GM12878 (cell line): ENCODE results near the gene ZSWIM6. TPM values are rescaled to one million over a fixed set of nuclear protein-coding genes. Genes with fewer than 3 reads are reported as not detected.

Experiments
- ATAC-seq: fragments of 200-7000 bp; cut with Tn5 transposase; 3 replicates; pipeline ENCODE4 v1.9.1; 2020; ENCODE audit warnings: mild to moderate bottlenecking, moderate library complexity
- BruUV-seq: library from RNA; stranded (reverse); fragments of 400-500 nt; replicated peaks from 2 replicates; lab custom pipeline; 2021; lab: Mats Ljungman, UMichigan
- CTCF ChIA-PET: fragments of 300-600 bp; sonication (Branson Sonifier 250); formaldehyde crosslinking; extraction: SDS; loops from one replicate; lab custom pipeline; 2021; ENCODE audit warnings: inconsistent platforms; lab: Yijun Ruan, JAX
- POLR2A ChIA-PET: fragments of 350-600 bp; formaldehyde crosslinking; extraction: SDS; loops from one replicate; lab custom pipeline; 2021; ENCODE audit warnings: inconsistent platforms; lab: Charles Lee
- RAD21 ChIA-PET: fragments of 300-600 bp; sonication (Branson Sonifier 250); formaldehyde crosslinking; loops from one replicate; lab custom pipeline; 2023; ENCODE audit warnings: antibody characterized with exemption; ENCODE audit not compliant: unreplicated experiment; lab: Charles Lee
- SMC1A ChIA-PET: fragments of 300-600 bp; sonication (Branson Sonifier 250); formaldehyde crosslinking; loops from one replicate; lab custom pipeline; 2023; ENCODE audit not compliant: unreplicated experiment, uncharacterized antibody; lab: Charles Lee
- DNase-seq: peaks from one replicate; pipeline ENCODE4 v3.0.0-alpha.2; 2011; ENCODE audit warnings: low read depth, low spot score
- FAIRE-seq: peaks from 3 replicates; lab custom pipeline; 2011; peaks lifted over from hg19 to GRCh38; lab: Jason Lieb, UNC
- H2AFZ ChIP-seq: 2 replicates; pipeline ENCODE4 v1.6.0; 2011; ENCODE audit warnings: low read depth, low read length, control low read depth; ENCODE audit not compliant: control insufficient read depth
- H3K27ac ChIP-seq: 2 replicates; pipeline ENCODE4 v1.5.1; 2011; ENCODE audit warnings: control low read depth; ENCODE audit not compliant: control insufficient read depth, insufficient read depth
- H3K27me3 ChIP-seq, 2 experiments: replicated peaks in 1 of 2; 2 replicates each; pipeline versions ENCODE4 v1.6.0 to v1.6.1; 2011; ENCODE audit warnings: low read length in 1 of 2; ENCODE audit not compliant: control insufficient read depth in 2 of 2, insufficient read depth in 2 of 2
- H3K36me3 ChIP-seq, 2 experiments: 2 replicates each; pipeline ENCODE4 v1.5.1; 2011; ENCODE audit warnings: low read length in 1 of 2; ENCODE audit not compliant: control insufficient read depth in 2 of 2, insufficient read depth in 2 of 2
- H3K4me1 ChIP-seq: 2 replicates; pipeline ENCODE4 v1.6.1; 2011; ENCODE audit warnings: mild to moderate bottlenecking, low read length, moderate library complexity, mixed read lengths; ENCODE audit not compliant: control insufficient read depth, insufficient read depth
- H3K4me2 ChIP-seq: 2 replicates; pipeline ENCODE4 v1.6.0; 2011; ENCODE audit warnings: control low read depth; ENCODE audit not compliant: control insufficient read depth, insufficient read depth
- H3K4me3 ChIP-seq: fragments of 200-600 bp; sonication (generic); 2 replicates; pipeline ENCODE4 v1.5.1; 2016
- H3K79me2 ChIP-seq: 2 replicates; pipeline ENCODE4 v1.6.0; 2011; ENCODE audit warnings: low read length; ENCODE audit not compliant: control insufficient read depth, insufficient read depth
- H3K9ac ChIP-seq: 2 replicates; pipeline ENCODE4 v1.8.0; 2011; ENCODE audit warnings: low read length, control low read depth, mixed read lengths; ENCODE audit not compliant: control insufficient read depth, insufficient read depth
- H3K9me3 ChIP-seq: replicated peaks from 3 replicates; pipeline ENCODE4 v1.5.1; 2011; ENCODE audit warnings: mild to moderate bottlenecking, low read length; ENCODE audit not compliant: control insufficient read depth, insufficient read depth
- H4K20me1 ChIP-seq: 2 replicates; pipeline ENCODE4 v1.6.0; 2011; ENCODE audit not compliant: control insufficient read depth, insufficient read depth
- CHD4 ChIP-seq: fragments of 200-600 bp; sonication (generic); IDR thresholded peaks from 2 replicates; pipeline ENCODE4 v1.6.1; 2016; ENCODE audit warnings: mild to moderate bottlenecking
- E4F1 ChIP-seq: fragments of 450-650 bp; IDR thresholded peaks from 2 replicates; pipeline ENCODE4 v1.6.1; 2018; ENCODE audit warnings: borderline replicate concordance, mild to moderate bottlenecking; ENCODE audit not compliant: partially characterized antibody
- EZH2 ChIP-seq: IDR thresholded peaks from 2 replicates; pipeline ENCODE4 v1.6.1; 2012; ENCODE audit warnings: low read depth, mild to moderate bottlenecking, control low read depth, inconsistent platforms, low read length, borderline replicate concordance; ENCODE audit not compliant: control insufficient read depth
- FOXK2 ChIP-seq: fragments of 450-650 bp; IDR thresholded peaks from 2 replicates; pipeline ENCODE4 v1.6.1; 2017; ENCODE audit warnings: mild to moderate bottlenecking, moderate library complexity
- IRF4 ChIP-seq: IDR thresholded peaks from 2 replicates; pipeline ENCODE4 v1.6.1; 2011; ENCODE audit warnings: low read depth, low read length
- KAT2A ChIP-seq: conservative IDR thresholded peaks from 2 replicates; pipeline ENCODE4 v1.6.1; 2011; ENCODE audit warnings: low read depth, low read length; ENCODE audit not compliant: control insufficient read depth
- KLF5 ChIP-seq: fragments of 450-650 bp; IDR thresholded peaks from 2 replicates; pipeline ENCODE4 v1.6.1; 2014; ENCODE audit warnings: mild to moderate bottlenecking; ENCODE audit not compliant: partially characterized antibody
- RBBP5 ChIP-seq: fragments of 200-600 bp; sonication (generic); conservative IDR thresholded peaks from 2 replicates; pipeline ENCODE4 v1.6.1; 2016
- SMARCA5 ChIP-seq: fragments of 450-650 bp; IDR thresholded peaks from 2 replicates; pipeline ENCODE4 v1.6.1; 2017; ENCODE audit warnings: mild to moderate bottlenecking
- ZNF24 ChIP-seq: fragments of 450-650 bp; IDR thresholded peaks from 2 replicates; pipeline ENCODE4 v1.6.1; 2017; ENCODE audit warnings: antibody characterized with exemption, mild to moderate bottlenecking
- whole genome bisulfite sequencing: methylation state at CpG from one replicate; pipeline ENCODE4 v1.1.6; 2016; ENCODE audit warnings: low lambda C conversion rate; ENCODE audit not compliant: insufficient replicate concordance, insufficient coverage; ENCODE audit errors: missing lambda C conversion rate; 5-methylcytosine and 5-hydroxymethylcytosine counted together
- in situ Hi-C: fragments of 300-500 bp; cut with MboI; formaldehyde crosslinking; loops from 9 replicates; pipeline ENCODE4 v1.14.3; 2018; ENCODE audit warnings: mixed read lengths
- intact Hi-C: fragments of 100-400 bp; cut with micrococcal nuclease; formaldehyde crosslinking; loops from one replicate; pipeline ENCODE4 v1.14.2; 2022; ENCODE audit not compliant: unreplicated experiment
- polyA plus RNA-seq, 11 experiments: library from polyadenylated mRNA; depleted of rRNA in 4 of 11; unstranded in 6 of 11; stranded (reverse) in 5 of 11; fragments of >200 nt; fragmentation: Nextera tagmentation in 4 of 11; fragmentation: Illumina TruSeq in 1 of 11; extraction: Ambion mirVana in 4 of 11; extraction: Trizol in 1 of 11; gene quantifications; 1 replicate in 1 of 11; 2 replicates in 10 of 11; pipeline versions ENCODE4 v1.2.1 to v1.2.3, GENCODE V29; 2011 to 2016; ENCODE audit warnings: inconsistent platforms in 2 of 11, missing spikeins in 2 of 11, low read depth in 1 of 11
- total RNA-seq, 4 experiments: library from RNA; depleted of rRNA in 3 of 4; stranded (reverse); fragments of >200 nt in 3 of 4; fragmentation: Illumina TruSeq in 1 of 4; extraction: Trizol in 1 of 4; gene quantifications; 2 replicates each; pipeline versions ENCODE4 v1.2.1 to v1.2.3, GENCODE V29; 2013 to 2021
- TF ChIP-seq, protein P1 (sequence below): IDR thresholded peaks from 2 replicates; pipeline ENCODE4 v1.6.1; 2012; ENCODE audit warnings: low read length, inconsistent platforms
- TF ChIP-seq, protein P2 (sequence below): IDR thresholded peaks from 2 replicates; pipeline ENCODE4 v1.6.1; 2011; ENCODE audit warnings: borderline replicate concordance, low read depth, mild to moderate bottlenecking, moderate library complexity, low read length; ENCODE audit not compliant: insufficient read depth, poor library complexity, severe bottlenecking

ZSWIM6 gene
- total and polyA plus RNA-seq, 10 of the 15 experiments (the other 5 are each of a cell fraction or from before 2014, with no cell fraction given), result 0.53 to 6.2 (median 3.4) TPM

DNA sequence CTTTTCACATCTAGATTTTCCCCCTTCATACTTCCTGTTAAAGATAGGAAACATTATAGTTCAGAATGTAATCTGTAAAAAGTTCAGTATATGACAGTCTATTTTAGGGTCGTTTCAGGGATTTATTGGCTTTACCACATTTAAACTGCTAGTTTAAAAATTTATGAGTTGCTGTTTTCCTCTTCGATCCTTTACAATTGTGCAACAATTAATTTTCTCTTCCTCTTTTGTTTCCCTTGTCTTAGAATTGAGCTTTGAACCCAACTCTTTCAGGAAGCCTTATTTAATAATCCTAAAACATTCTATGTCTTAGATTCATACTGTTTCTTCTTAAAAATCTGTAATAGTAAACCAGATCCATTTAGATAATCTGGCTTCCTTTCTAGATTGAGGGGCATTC lies 16.4 kb downstream of the ZSWIM6 start:
- TF ChIP-seq SMARCA5, result no peak
- TF ChIP-seq CHD4, result no peak
- TF ChIP-seq E4F1, result no peak
- TF ChIP-seq KAT2A, result no peak
- TF ChIP-seq, protein P1, sequence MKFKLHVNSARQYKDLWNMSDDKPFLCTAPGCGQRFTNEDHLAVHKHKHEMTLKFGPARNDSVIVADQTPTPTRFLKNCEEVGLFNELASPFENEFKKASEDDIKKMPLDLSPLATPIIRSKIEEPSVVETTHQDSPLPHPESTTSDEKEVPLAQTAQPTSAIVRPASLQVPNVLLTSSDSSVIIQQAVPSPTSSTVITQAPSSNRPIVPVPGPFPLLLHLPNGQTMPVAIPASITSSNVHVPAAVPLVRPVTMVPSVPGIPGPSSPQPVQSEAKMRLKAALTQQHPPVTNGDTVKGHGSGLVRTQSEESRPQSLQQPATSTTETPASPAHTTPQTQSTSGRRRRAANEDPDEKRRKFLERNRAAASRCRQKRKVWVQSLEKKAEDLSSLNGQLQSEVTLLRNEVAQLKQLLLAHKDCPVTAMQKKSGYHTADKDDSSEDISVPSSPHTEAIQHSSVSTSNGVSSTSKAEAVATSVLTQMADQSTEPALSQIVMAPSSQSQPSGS, result no peak
- TF ChIP-seq RBBP5, result no peak
- TF ChIP-seq FOXK2, result no peak
- TF ChIP-seq ZNF24, result no peak
- TF ChIP-seq IRF4, result no peak
- TF ChIP-seq, protein P2, sequence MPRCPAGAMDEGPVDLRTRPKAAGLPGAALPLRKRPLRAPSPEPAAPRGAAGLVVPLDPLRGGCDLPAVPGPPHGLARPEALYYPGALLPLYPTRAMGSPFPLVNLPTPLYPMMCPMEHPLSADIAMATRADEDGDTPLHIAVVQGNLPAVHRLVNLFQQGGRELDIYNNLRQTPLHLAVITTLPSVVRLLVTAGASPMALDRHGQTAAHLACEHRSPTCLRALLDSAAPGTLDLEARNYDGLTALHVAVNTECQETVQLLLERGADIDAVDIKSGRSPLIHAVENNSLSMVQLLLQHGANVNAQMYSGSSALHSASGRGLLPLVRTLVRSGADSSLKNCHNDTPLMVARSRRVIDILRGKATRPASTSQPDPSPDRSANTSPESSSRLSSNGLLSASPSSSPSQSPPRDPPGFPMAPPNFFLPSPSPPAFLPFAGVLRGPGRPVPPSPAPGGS, result no peak
- no peak for TF ChIP-seq KLF5
- no peak for TF ChIP-seq EZH2
- Histone ChIP-seq H4K20me1 (no peaks in the 10 kb centered on the region), H3K27me3 (no peaks in the 10 kb centered on the region), H3K4me1 (no peaks in the 10 kb centered on the region), H3K4me3 (no peak overlapping the region), H3K27ac (no peak overlapping the region), H3K4me2 (no peak overlapping the region), H3K9me3 (no peaks in the 10 kb centered on the region), H2AFZ (no peak overlapping the region), H3K79me2 (no peaks in the 10 kb centered on the region), H3K36me3 (no peaks in the 10 kb centered on the region), H3K9ac (no peak overlapping the region)
- no peak for FAIRE-seq
- in situ Hi-C loops (no loop called here), intact Hi-C loops (no loop called here)
- 24% methylated on average over 2 of the region's 2 CpGs for WGBS
- SMC1A ChIA-PET, result interaction anchor here (1.0 to 1.5 kb wide), 4 partner anchors 10 to 18 kb away, joined by 3 to 4 read pairs (median 3); no protein-coding TSS in a partner anchor
- no peak for DNase-seq
- BruUV-seq, result no TSS peak
- CTCF ChIA-PET, result interaction anchor here (5.1 kb wide), 1 partner anchor 10 kb away, joined by 24 read pairs; no protein-coding TSS in a partner anchor
- POLR2A ChIA-PET, result no interaction called here
- ATAC-seq, result no peak
- RAD21 ChIA-PET, result no interaction called here
